22Rv1 (cell line): ENCODE measurements around the gene MPO.

Experiments used
- CTCF ChIP-seq: fragments of 450-650 bp; IDR thresholded peaks from 2 replicates; pipeline ENCODE4 v1.5.1; 2017; ENCODE audit warnings: mild to moderate bottlenecking
- ZFX ChIP-seq: fragments of 450-650 bp; IDR thresholded peaks from 2 replicates; pipeline ENCODE4 v1.6.1; 2017; ENCODE audit warnings: antibody characterized with exemption, borderline replicate concordance

GRCh38 chr17:58324409-58325288 is 43.9 kb upstream of the MPO start:
- TF ChIP-seq CTCF (peak; percentile 27), ZFX (no peak)
